GM12875 (cell line): ENCODE results near the gene CUBN.
"Not testable (repeated sequence)": the region's sequence is repeated elsewhere in the genome, so short reads cannot be mapped to it uniquely, and the experiment has no call there.

Source experiments
- H3K4me3 ChIP-seq: one replicate; pipeline ENCODE4 v1.5.1; 2011; ENCODE audit warnings: low read depth, low read length, control low read depth
- CTCF ChIP-seq: IDR thresholded peaks from 2 replicates; pipeline ENCODE4 v1.5.1; 2011; ENCODE audit warnings: low read depth, mild to moderate bottlenecking, control low read depth, inconsistent platforms, low read length, moderate library complexity, borderline replicate concordance; ENCODE audit not compliant: insufficient read depth

CUBN gene

GRCh38 chr10:17122052-17122451 is 7.6 kb downstream of the CUBN start:
- no peak for TF ChIP-seq CTCF
- H3K4me3 ChIP-seq: no peak overlapping the region

- H3K4me3 ChIP-seq: no peak overlapping the region
- TF ChIP-seq CTCF: no peak
Measured at GRCh38 chr10:17120694-17121093, 8.9 kb downstream of the CUBN start.

- H3K4me3 ChIP-seq: no peak overlapping the region
- TF ChIP-seq CTCF: no peak
Measured at GRCh38 chr10:17119845-17120244, 9.8 kb downstream of the CUBN start.

GRCh38 chr10:17116193-17116592 is 13.4 kb downstream of the CUBN start:
- no peak overlapping the region for H3K4me3 ChIP-seq
- no peak for TF ChIP-seq CTCF

- no peak overlapping the region for H3K4me3 ChIP-seq
- no peak for TF ChIP-seq CTCF
Measured at GRCh38 chr10:17115683-17116082, 13.9 kb downstream of the CUBN start.

- not testable (repeated sequence) for H3K4me3 ChIP-seq
Measured at GRCh38 chr10:17114878-17115444, 14.7 kb downstream of the CUBN start.

GRCh38 chr10:17113889-17114540 is 15.6 kb downstream of the CUBN start:
- TF ChIP-seq CTCF: no peak
- no peak overlapping the region for H3K4me3 ChIP-seq

GRCh38 chr10:17113346-17113745 is 16.3 kb downstream of the CUBN start:
- TF ChIP-seq CTCF: no peak
- no peak overlapping the region for H3K4me3 ChIP-seq
